ENCODE measurements around the gene NFIA.

NFIA gene

DNA sequence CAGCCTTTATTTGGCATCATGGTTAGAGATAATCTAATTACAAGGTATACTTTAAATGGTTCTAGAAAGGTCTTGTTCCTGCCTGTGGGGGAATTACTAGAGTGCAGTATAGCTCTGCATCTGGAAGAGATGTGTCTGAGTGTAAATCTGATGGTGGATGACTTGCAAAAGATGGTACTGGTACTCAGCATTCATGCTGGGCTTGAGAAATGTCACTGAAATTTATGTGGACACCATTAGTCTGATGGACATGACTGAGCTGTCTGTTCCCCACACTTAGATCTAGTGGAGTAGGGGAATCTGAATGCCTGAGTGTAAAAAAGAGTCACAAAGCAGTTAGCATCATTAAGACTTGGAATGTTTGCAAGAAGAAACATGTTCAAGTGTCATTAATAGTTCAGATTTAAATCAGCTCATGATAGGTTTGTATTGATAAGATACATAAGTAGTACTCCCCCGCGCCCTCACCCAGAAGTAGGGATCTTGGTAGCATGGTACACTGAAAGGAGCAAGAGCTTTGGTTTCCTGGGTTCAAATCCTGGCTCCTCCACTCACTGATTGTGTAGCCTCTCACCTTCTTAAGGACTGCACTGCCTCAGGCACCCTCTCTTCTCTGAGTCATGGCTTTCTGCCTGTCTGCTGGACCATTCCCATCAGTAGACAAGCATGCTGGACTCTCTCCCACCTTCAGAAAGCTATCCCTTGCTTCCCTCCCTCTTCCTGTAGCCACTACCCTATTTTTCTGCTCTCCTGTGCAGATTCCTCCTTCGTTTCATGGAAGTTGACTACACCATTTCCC is 292.9 kb downstream of the NFIA start:
- H3K4me3 ChIP-seq (ENCODE audit: insufficient read depth in 1 of 2, low read depth in 1 of 2, low read length in 2 of 2), result no peak overlapping the region
- 89% methylated on average over 3 of the region's 3 CpGs for WGBS
- H2BK12ac ChIP-seq (ENCODE audit: low read length in 2 of 2), result no peak overlapping the region
- H2BK15ac ChIP-seq (ENCODE audit: low read depth, poor library complexity, severe bottlenecking), result no peak overlapping the region
- H4K91ac ChIP-seq (ENCODE audit: low read length), result no peak overlapping the region
- peaks cover 0 to under 1% of the 10 kb centered on the region in 2 experiments for H3K36me3 ChIP-seq (ENCODE audit: control insufficient read depth in 1 of 2, insufficient read depth in 2 of 2, low read depth in 1 of 2, low read length in 2 of 2)
- no peak overlapping the region for H3K23ac ChIP-seq (ENCODE audit: low read length in 2 of 2)
- H3K14ac ChIP-seq (ENCODE audit: low read length in 2 of 2), result no peak overlapping the region
- H3K9me3 ChIP-seq (ENCODE audit: control insufficient read depth, low read length), result no peaks in the 10 kb centered on the region
- no peak overlapping the region for H2BK5ac ChIP-seq (ENCODE audit: low read depth, low read length, poor library complexity, severe bottlenecking)
- H3K4ac ChIP-seq (ENCODE audit: low read depth in 1 of 2, low read length in 2 of 2), result no peak overlapping the region
- H3K4me1 ChIP-seq (ENCODE audit: control insufficient read depth, insufficient read depth, low read depth, low read length), result no peaks in the 10 kb centered on the region
- H3K27me3 ChIP-seq (ENCODE audit: control insufficient read depth in 1 of 2, insufficient read depth in 1 of 2, low read length in 2 of 2), result no peaks in the 10 kb centered on the region
- no peak overlapping the region for H4K8ac ChIP-seq (ENCODE audit: low read length)
- no peak overlapping the region for H3K27ac ChIP-seq (ENCODE audit: low read length, poor library complexity, severe bottlenecking)
- H3K4me2 ChIP-seq (ENCODE audit: low read length, poor library complexity, severe bottlenecking), result no peak overlapping the region
- no peak overlapping the region for H3K18ac ChIP-seq (ENCODE audit: low read depth in 1 of 2, low read length in 2 of 2)
- no peaks in the 10 kb centered on the region for H3K79me1 ChIP-seq (replicated peaks; ENCODE audit: low read length, poor library complexity, severe bottlenecking)
- no peak overlapping the region for H2BK120ac ChIP-seq (ENCODE audit: low read depth, low read length)
- H2AK5ac ChIP-seq (ENCODE audit: low read length, severe bottlenecking), result no peak overlapping the region
- H2AFZ ChIP-seq (ENCODE audit: low read depth, low read length), result no peak overlapping the region
- H3K9ac ChIP-seq (ENCODE audit: low read length), result no peak overlapping the region
- DNase-seq, result no peak

DNA sequence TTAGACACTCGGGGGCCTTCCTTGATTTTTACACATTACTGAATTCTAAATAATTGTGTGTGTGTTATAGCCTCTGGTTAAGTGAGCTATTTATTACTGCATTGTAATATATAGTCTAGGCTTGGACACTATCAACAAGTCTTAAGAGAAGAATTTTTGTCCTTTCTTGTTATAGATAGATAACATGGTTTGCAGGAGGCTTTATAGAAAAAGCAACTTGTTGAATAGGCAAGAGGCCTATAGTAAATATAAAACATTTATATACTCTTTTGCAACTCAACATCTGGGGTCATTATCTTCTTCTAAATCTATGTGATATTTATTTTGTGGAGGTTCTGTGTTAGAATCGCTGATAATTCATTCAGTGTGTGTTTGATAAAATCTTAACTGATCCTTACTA is 293.8 kb downstream of the NFIA start:
- Histone ChIP-seq H3K4ac (ENCODE audit: low read depth in 1 of 2, low read length in 2 of 2) (no peak overlapping the region), H3K23ac (ENCODE audit: low read length in 2 of 2) (no peak overlapping the region), H2AFZ (ENCODE audit: low read depth, low read length) (no peak overlapping the region), H3K27me3 (ENCODE audit: control insufficient read depth in 1 of 2, insufficient read depth in 1 of 2, low read length in 2 of 2) (no peaks in the 10 kb centered on the region), H4K8ac (ENCODE audit: low read length) (no peak overlapping the region), H3K9me3 (ENCODE audit: control insufficient read depth, low read length) (no peaks in the 10 kb centered on the region), H4K91ac (ENCODE audit: low read length) (no peak overlapping the region), H3K27ac (ENCODE audit: low read length, poor library complexity, severe bottlenecking) (no peak overlapping the region), H2BK120ac (ENCODE audit: low read depth, low read length) (no peak overlapping the region), H3K4me2 (ENCODE audit: low read length, poor library complexity, severe bottlenecking) (no peak overlapping the region), H3K9ac (ENCODE audit: low read length) (no peak overlapping the region), H2BK12ac (ENCODE audit: low read length in 2 of 2) (no peak overlapping the region), H3K18ac (ENCODE audit: low read depth in 1 of 2, low read length in 2 of 2) (no peak overlapping the region), H3K79me1 (replicated peaks; ENCODE audit: low read length, poor library complexity, severe bottlenecking) (no peaks in the 10 kb centered on the region), H2AK5ac (ENCODE audit: low read length, severe bottlenecking) (no peak overlapping the region), H3K36me3 (ENCODE audit: control insufficient read depth in 1 of 2, insufficient read depth in 2 of 2, low read depth in 1 of 2, low read length in 2 of 2) (no peaks in the 10 kb centered on the region), H2BK15ac (ENCODE audit: low read depth, poor library complexity, severe bottlenecking) (no peak overlapping the region), H3K14ac (ENCODE audit: low read length in 2 of 2) (no peak overlapping the region), H2BK5ac (ENCODE audit: low read depth, low read length, poor library complexity, severe bottlenecking) (no peak overlapping the region), H3K4me1 (ENCODE audit: control insufficient read depth, insufficient read depth, low read depth, low read length) (no peaks in the 10 kb centered on the region), H3K4me3 (ENCODE audit: insufficient read depth in 1 of 2, low read depth in 1 of 2, low read length in 2 of 2) (no peak overlapping the region)
- WGBS, result no CpG with 5 or more reads among the region's 2 CpGs
- DNase-seq, result no peak

DNA sequence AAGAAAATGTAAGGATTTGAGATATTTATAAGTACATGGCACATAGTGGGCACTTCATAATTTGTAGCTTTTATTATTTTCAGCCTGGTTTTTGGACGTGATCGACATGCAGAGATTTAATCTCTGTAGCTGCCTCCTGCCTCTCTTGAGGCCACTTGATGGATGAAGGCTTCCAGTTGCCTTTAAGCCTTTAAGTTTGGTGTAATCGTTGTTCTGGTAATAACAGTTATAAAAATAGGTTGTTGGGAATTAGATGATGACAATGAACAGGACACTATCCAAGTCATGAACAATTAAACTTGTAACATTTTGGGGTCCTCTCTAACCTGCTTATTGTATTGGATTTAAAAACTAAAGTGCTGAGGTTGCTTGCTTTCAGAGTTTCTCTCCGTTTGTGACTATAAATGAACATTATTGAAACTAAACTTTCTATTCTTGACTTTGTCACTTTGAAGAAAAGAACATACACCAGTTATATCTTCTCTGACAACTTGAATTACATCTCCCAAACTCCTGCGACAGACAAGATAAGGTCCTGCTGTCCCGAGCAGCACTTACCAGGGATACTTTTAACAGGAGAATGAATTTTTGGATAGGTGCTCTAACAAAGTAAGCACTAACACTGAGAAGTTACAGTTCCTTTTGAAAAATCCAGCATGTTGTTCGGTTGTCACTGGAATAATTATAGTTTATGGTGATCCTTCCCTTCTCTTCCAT is 295.0 kb downstream of the NFIA start:
- Histone ChIP-seq H3K4me1 (ENCODE audit: control insufficient read depth, insufficient read depth, low read depth, low read length) (no peaks in the 10 kb centered on the region), H2AK5ac (ENCODE audit: low read length, severe bottlenecking) (no peak overlapping the region), H3K4me2 (ENCODE audit: low read length, poor library complexity, severe bottlenecking) (no peak overlapping the region), H3K14ac (ENCODE audit: low read length in 2 of 2) (no peak overlapping the region), H3K9me3 (ENCODE audit: control insufficient read depth, low read length) (no peaks in the 10 kb centered on the region), H3K4me3 (ENCODE audit: insufficient read depth in 1 of 2, low read depth in 1 of 2, low read length in 2 of 2) (no peak overlapping the region), H3K36me3 (ENCODE audit: control insufficient read depth in 1 of 2, insufficient read depth in 2 of 2, low read depth in 1 of 2, low read length in 2 of 2) (no peaks in the 10 kb centered on the region), H3K79me1 (replicated peaks; ENCODE audit: low read length, poor library complexity, severe bottlenecking) (no peaks in the 10 kb centered on the region), H3K4ac (ENCODE audit: low read depth in 1 of 2, low read length in 2 of 2) (no peak overlapping the region), H2BK5ac (ENCODE audit: low read depth, low read length, poor library complexity, severe bottlenecking) (no peak overlapping the region), H3K27me3 (ENCODE audit: control insufficient read depth in 1 of 2, insufficient read depth in 1 of 2, low read length in 2 of 2) (no peaks in the 10 kb centered on the region), H2BK12ac (ENCODE audit: low read length in 2 of 2) (no peak overlapping the region), H4K8ac (ENCODE audit: low read length) (no peak overlapping the region), H2BK15ac (ENCODE audit: low read depth, poor library complexity, severe bottlenecking) (no peak overlapping the region), H2AFZ (ENCODE audit: low read depth, low read length) (no peak overlapping the region), H3K23ac (ENCODE audit: low read length in 2 of 2) (no peak overlapping the region), H3K9ac (ENCODE audit: low read length) (no peak overlapping the region), H3K27ac (ENCODE audit: low read length, poor library complexity, severe bottlenecking) (no peak overlapping the region), H3K18ac (ENCODE audit: low read depth in 1 of 2, low read length in 2 of 2) (no peak overlapping the region), H4K91ac (ENCODE audit: low read length) (no peak overlapping the region), H2BK120ac (ENCODE audit: low read depth, low read length) (no peak overlapping the region)
- WGBS, result 40% methylated on average over 4 of the region's 7 CpGs
- DNase-seq, result no peak

DNA sequence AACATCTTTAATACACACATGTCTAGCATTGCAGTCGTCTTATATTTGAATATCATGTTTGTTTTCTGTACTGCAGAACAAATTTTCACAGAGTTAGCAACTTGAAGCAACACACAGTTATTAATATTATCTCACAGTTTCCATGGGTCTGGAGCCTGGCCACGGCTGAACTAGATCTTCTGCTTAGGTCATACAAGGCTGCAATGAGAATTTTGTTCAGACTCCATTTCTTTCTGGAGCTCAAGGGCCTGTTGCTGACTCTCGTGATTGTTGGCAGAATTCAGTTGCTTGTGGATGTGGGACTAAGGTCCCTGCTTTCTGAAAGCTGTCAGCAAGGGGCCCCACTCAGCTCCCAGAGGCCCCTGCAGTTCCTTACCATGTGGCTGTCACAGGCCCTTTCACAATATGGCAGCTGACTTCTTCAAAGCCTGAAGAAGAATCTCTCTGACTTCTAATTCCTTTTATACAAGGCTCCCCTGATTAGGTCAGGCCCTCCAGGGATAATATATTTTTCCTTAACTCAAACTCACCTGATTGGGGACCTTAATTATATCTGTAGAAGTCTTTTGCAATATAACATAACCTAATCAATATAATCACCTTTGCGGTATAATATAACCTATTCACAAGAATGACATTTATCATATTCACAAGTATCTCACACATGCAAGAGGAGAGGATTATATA is 296.3 kb downstream of the NFIA start:
- Histone ChIP-seq H3K4me2 (ENCODE audit: low read length, poor library complexity, severe bottlenecking) (no peak overlapping the region), H2BK5ac (ENCODE audit: low read depth, low read length, poor library complexity, severe bottlenecking) (no peak overlapping the region), H4K91ac (ENCODE audit: low read length) (no peak overlapping the region), H3K4me3 (ENCODE audit: insufficient read depth in 1 of 2, low read depth in 1 of 2, low read length in 2 of 2) (no peak overlapping the region), H3K4ac (ENCODE audit: low read depth in 1 of 2, low read length in 2 of 2) (no peak overlapping the region), H2AK5ac (ENCODE audit: low read length, severe bottlenecking) (no peak overlapping the region), H3K23ac (ENCODE audit: low read length in 2 of 2) (no peak overlapping the region), H3K14ac (ENCODE audit: low read length in 2 of 2) (no peak overlapping the region), H3K9ac (ENCODE audit: low read length) (no peak overlapping the region), H3K36me3 (ENCODE audit: control insufficient read depth in 1 of 2, insufficient read depth in 2 of 2, low read depth in 1 of 2, low read length in 2 of 2) (peaks cover 0 to 6% of the 10 kb centered on the region in 2 experiments), H2BK120ac (ENCODE audit: low read depth, low read length) (peak overlapping the region; percentile 34), H3K18ac (ENCODE audit: low read depth in 1 of 2, low read length in 2 of 2) (no peak overlapping the region), H3K9me3 (ENCODE audit: control insufficient read depth, low read length) (no peaks in the 10 kb centered on the region), H3K79me1 (replicated peaks; ENCODE audit: low read length, poor library complexity, severe bottlenecking) (no peaks in the 10 kb centered on the region), H2BK15ac (ENCODE audit: low read depth, poor library complexity, severe bottlenecking) (no peak overlapping the region), H2BK12ac (ENCODE audit: low read length in 2 of 2) (no peak overlapping the region), H3K27me3 (ENCODE audit: control insufficient read depth in 1 of 2, insufficient read depth in 1 of 2, low read length in 2 of 2) (no peaks in the 10 kb centered on the region), H4K8ac (ENCODE audit: low read length) (no peak overlapping the region), H2AFZ (ENCODE audit: low read depth, low read length) (no peak overlapping the region), H3K27ac (ENCODE audit: low read length, poor library complexity, severe bottlenecking) (no peak overlapping the region), H3K4me1 (ENCODE audit: control insufficient read depth, insufficient read depth, low read depth, low read length) (no peaks in the 10 kb centered on the region)
- DNase-seq, result no peak
- 71% methylated on average over 3 of the region's 4 CpGs for WGBS

All from mesenchymal stem cell (in vitro differentiated cells and primary cell).